DMS 273 (cell line): ENCODE results near the gene CTNND2.

Experiments
- DNase-seq: peaks from one replicate; lab custom pipeline; 2025; ENCODE audit not compliant: unreplicated experiment; lab: John Stamatoyannopoulos, UW

CTNND2 gene, protein sequence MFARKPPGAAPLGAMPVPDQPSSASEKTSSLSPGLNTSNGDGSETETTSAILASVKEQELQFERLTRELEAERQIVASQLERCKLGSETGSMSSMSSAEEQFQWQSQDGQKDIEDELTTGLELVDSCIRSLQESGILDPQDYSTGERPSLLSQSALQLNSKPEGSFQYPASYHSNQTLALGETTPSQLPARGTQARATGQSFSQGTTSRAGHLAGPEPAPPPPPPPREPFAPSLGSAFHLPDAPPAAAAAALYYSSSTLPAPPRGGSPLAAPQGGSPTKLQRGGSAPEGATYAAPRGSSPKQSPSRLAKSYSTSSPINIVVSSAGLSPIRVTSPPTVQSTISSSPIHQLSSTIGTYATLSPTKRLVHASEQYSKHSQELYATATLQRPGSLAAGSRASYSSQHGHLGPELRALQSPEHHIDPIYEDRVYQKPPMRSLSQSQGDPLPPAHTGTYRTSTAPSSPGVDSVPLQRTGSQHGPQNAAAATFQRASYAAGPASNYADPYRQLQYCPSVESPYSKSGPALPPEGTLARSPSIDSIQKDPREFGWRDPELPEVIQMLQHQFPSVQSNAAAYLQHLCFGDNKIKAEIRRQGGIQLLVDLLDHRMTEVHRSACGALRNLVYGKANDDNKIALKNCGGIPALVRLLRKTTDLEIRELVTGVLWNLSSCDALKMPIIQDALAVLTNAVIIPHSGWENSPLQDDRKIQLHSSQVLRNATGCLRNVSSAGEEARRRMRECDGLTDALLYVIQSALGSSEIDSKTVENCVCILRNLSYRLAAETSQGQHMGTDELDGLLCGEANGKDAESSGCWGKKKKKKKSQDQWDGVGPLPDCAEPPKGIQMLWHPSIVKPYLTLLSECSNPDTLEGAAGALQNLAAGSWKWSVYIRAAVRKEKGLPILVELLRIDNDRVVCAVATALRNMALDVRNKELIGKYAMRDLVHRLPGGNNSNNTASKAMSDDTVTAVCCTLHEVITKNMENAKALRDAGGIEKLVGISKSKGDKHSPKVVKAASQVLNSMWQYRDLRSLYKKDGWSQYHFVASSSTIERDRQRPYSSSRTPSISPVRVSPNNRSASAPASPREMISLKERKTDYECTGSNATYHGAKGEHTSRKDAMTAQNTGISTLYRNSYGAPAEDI (N-terminal part only)

DNA sequence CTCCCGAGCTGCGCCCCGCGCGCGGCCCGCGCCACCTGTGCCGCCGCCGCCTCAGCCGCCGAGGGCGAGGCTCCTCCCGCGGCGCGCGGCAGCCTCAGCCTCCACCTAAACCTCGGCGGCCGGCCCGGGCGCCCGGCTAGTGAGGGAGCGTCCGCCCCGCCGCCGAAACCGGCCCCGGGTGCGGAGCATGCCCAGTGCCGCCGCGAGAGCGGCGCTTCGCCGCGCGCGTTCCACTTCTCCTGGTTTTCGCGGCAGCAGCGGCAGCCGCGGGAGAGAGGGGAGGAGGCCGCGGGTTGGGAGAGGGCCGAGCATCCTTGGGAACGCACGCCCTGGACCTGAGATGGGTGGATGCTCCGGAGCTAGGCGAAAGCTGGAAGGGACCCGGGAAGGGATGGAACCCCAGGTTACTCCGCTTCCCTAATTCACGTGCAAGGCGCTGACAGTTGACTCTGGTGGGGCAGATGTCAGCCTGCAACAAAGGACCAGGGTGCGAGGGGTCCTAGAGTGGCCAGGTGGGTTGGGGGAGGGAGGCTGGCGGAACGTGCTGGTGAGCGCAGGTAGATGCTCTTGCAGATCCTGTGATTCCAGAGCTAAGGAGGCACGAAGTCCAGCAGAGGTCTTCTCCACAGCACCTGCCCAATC, at the start of gene CTNND2:
TSS of gene CTNND2 (minus strand) at position 182 of the 642 bp plus-strand sequence. CDS start 593 bp downstream, outside the sequence.
- DNase-seq, result peak; percentile 89

DNA sequence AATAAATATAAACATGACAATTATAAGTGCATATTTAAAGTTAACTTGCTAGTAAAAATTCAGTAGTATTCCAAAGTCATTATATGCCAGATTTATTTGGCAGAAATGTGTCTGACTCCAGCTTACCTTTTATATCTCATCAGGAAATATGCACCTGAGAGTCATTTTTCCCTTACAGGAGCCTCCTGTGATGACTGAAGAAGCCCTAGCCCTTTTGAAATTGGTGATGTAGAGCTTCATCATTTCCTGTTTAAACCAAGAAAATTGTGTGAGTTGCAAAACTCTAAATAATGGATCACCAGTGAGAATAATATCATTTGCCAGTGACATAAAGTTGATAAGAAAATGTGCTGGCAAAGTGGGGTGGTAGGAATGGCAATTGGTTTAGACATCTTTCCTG, 42.1 kb upstream of the CTNND2 start:
- DNase-seq, result no peak

DNA sequence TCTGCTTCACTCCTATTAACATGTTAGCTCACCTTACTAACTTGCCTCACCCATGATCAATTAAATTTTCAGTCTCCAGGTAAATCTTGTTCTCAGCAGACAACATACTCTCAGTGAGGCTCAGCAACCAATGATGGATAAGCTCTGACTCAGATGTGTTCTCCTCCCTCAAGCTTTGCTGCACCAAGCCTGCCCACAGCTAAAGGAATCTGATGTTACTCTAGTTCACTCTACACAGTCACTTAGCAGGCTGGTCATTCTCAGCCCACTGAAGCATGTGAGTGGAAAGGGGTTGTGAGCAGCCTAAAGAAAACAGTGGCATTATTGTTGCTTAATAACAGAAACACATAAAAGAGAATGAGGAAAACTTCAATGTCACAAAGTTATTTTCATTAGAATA, 37.3 kb upstream of the CTNND2 start:
- no peak for DNase-seq

DNA sequence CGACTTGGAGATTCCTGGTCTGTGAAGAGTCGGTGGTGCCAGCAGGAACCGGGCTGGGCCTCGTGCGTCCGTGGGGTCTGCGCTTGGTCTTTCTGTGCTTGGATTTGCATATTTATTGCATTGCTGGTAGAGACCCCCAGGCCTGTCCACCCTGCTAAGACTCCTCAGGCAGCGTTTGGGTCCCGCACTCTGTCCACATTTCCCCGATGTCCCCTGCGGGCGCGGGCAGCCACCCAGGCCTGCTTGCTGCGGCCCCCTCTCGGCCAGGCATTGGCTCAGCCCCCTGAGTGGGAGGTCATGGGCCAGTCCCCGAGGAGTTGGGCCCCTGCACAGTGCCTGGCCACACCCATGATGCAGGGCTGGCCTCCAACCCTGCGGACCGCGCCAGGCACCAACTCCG, 27.4 kb upstream of the CTNND2 start:
- DNase-seq, result no peak

DNA sequence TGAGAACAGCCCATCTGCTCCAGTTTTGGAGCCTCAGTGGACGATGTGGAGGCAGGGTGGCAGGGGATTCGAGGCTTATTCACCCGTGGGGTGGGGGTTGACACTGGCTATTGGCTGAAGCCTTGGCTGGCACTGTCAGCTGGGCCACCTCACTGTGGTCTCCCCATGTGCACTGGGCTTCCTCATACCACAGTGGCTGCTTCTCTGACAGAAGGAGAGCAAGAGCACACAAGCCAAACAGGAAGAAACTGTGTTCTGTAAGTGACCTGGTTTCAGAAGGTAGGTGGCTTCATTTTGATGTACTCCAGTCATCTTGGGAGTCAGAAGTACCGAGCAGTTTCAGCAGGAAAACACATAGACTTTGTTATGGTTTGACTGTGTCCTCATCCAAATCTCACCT, 24.7 kb upstream of the CTNND2 start:
- no peak for DNase-seq

DNA sequence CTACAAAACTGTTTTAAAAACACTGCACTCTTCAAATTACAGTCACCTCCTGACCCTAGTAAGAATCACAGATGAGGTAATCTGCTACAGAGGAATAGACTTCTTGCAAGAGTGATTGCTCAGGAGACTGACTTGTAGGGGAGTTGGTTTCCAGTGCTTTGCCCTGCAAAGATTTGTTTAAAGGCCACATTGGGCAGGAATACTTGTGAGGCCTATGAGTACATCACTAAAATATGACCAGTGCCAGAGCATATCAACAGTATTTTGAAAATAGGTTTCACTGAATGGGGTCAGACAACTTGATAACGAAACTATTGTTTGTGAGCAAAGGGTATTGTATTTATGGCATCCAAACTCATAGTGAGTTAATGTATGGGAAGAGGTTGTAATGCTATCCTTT, 21.5 kb upstream of the CTNND2 start:
- DNase-seq, result no peak

DNA sequence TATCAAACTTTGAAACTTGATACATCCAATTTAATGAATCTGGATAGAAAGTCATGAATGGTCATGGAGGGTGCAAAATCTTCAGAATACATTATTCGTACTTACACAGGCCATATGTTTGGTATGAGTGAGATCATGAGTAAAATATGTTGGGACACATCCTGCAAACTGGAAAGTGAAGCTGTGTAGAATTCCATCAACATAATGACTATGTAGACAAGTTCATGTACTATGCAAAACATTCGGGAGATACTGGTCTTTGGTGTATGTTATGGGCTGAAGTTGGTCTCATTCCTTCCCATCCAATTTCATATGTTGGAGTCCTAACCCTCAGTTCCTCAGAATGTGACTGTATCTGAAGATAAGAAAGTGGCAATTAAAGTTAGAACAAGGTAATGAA, 18.1 kb upstream of the CTNND2 start:
- DNase-seq, result no peak

DNA sequence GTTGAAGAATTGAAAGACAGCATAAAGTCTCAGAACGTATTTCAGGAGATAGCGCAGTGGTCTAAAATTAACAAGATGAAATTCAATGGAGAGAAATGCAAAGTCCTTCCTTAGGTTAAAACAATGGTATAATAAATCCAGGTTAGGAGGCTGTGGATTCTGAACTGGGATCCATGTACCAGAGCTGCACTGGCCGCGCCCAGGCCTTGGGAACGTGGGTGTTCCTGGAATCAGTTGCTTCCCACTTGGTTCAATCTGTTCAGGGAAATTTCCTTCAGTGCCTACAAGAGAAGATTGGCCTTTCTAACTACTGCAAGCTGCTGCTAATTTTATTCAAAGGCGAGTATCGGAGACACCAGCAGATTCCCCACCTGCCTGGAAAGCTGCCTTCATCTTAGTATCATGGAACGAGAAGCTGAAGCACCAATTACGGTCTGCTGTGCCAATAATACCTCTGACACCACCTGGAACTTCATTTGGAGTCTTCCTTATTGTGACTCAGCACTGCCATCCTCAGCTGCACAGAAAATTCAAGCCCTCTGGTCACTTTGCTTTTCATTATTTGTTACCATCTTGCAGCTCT, 14.3 kb upstream of the CTNND2 start:
- DNase-seq, result no peak

DNA sequence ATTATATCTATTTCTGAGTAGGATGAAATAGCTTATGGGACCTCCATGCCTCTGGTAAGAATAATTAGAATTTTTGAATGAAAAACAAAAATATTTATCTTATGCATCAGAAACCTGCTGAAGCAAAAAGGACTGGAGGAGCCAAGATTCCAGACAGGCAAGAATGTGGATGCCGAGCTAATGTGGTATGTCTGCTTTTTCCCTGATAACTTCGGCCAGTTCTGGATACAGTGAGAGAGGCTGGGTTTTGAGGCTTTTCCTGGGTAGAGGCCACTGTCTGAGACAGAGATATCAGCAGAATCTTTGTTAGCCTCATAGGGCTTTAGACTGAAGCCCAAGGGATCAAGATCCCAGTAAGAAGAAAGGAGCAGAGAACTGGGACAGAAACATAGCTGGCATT, 5.2 kb upstream of the CTNND2 start:
- no peak for DNase-seq

DNA sequence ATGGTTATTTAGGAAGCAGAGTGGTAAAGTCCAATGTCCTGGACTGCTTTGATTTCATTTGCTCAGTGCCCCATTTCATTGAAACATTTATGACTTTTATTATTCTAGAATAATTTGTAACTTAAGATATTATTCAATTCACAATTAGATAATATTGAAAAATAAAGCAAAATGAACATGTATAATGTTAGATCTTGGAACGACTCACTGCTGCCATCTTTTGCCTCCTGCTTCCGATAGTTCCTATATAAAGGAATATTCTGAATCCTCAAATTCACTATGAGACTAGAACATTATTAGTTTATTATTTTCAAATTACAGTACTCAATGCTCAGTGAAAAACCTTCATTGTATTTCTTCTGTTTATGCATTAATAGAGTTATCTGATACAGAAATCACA, 2.3 kb upstream of the CTNND2 start:
- no peak for DNase-seq

DNA sequence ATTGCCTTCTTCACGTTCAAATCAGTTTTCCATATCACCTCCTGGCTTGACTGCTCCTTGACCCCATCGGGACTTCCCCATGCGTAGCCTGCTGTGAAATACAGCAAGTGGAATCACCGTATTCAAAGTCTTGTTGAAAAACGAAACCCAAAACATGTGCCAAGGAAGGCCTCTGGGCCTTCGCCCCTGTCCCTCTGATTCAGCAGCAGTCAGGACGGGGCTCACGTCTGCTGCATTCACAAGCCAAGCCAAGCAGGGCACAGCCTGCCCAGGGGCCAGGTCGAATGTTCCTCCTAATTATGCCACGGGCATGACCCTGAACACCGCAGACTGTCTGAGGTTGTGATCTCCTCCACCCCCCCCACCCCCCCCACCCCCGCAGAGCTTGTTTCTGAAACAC, 960 bp upstream of the CTNND2 start:
- DNase-seq, result no peak

DNA sequence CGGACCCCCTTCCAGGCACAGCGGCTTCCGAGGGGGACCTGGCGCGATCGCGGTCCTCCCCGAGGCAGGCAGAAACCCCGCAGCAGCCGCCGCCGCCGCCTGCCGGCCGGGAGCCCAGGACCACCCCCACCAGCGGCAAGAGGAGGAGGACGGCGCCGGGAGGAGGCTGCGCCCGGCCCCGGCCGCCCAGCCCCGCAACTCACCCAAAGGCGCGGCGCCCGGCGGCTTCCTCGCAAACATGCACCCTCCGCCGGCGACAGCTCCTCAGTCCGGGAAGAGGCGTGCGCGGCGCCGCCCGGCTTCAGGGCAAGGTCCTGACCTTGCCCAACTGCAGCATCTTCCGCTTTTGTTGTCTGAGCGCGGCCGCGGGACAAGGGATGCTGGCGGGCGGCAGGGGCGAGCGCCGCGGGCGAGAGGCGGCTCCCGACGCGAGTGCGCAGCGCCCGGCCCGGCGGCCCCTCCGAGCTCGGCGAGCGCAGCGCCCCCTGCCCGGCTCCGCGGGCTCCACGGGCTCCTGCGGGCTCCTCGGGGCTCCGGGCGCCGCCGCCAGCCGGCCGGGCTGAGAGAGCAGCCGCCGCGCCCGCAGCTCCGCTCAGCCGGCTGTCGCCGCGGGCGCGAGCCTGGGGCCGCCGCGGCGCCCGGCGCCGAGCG, 507 bp downstream of the CTNND2 start:
- DNase-seq, result peak; percentile 89

DNA sequence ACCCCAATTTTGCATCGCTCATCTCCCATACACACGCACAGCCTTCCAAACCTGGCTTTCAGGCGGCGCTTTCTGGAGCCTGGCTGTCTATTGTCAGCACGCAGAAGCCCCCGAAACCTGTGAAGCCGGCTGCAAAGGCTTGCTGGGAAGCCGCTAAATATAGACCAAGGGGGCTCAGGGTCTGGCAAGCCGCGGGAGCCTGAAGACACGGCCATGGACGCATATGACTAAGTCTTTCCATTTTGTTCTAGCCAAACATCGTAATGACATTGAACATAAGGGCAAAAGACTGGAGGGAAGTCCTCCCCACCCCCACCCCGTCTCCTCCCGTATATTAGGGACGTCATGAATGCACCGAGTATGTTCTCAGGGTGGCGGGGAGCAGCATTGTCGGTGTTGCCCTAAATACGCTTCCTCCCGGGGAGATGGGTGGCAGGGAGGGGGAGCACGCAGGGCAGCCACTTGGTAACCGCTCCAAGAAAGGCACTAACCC, 1.1 kb downstream of the CTNND2 start:
- DNase-seq, result peak; percentile 48

DNA sequence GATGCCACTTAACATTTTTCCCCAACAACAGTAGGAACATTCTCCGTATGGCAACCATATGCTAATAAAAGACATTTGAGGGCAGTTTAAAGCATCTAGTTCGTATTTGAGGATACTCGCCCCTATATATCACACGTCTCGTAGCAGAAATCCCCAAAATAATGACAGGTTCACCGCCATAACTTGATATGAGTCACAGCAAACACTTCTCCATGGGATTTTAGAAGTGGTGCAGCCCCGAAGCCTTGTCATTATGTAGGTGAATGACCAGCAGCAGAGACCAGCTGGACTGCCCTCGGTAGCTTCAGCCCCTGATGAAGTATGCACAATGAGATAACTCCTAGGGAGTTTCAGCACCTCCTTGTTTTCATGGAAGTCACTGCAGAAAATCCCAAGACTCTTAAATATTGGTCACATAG, 2.0 kb downstream of the CTNND2 start:
- no peak for DNase-seq

DNA sequence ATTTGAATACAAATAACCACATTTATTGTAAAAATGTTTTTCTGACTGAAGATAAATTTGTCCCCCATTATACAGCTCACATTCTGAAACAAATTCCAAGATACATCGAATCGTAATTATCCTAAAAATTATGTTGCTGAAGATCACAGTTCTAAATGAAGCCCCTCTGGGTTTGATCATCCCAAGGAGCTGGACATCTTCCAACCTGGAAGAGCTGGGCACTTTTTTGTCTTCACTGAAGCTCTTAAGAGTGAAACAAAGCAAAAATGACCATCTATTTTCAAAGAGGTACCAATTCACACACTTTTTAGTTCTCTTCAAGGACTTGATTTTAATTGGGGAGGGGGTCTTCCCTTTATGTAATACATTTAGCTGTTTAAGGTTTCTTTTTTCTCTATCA, 5.5 kb downstream of the CTNND2 start:
- no peak for DNase-seq

DNA sequence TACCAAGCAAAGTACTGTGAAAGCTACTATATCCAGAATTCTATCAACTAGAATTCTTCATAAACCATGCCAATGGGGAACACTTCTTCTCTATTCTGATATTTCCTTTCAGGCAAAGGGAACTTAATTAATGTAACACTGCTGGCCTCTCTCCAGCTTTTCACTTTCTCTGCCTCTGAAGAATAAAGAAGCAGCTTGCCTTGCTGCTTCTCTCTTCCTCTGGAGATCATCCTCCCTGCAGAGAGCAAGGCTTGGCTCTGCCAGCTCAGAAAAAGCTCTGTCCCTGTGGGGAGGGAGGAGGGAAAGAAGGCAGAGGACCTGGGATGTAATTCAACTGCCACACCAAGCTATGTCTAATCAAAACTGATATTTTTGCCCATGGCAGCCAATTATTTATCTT, 6.5 kb downstream of the CTNND2 start:
- DNase-seq, result peak; percentile 7

DNA sequence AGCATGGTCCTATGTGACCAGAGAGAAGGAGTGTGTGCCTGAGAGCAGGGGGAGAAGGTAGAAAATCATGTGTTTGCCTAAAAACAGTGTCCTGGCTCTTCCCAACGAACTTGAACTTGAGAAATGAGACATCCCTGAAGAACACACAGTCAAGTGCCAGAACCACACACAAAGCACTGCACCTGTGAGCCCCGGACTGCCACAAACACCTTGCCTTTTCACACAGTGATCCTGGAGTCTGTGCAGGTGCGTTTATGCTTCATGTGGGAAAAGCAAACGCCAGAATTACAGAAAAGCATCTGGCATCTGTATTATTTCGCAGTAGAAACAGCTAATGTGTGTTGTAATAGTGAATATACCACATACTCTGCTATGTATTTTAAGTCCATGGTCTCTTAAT, 9.3 kb downstream of the CTNND2 start:
- DNase-seq, result no peak

DNA sequence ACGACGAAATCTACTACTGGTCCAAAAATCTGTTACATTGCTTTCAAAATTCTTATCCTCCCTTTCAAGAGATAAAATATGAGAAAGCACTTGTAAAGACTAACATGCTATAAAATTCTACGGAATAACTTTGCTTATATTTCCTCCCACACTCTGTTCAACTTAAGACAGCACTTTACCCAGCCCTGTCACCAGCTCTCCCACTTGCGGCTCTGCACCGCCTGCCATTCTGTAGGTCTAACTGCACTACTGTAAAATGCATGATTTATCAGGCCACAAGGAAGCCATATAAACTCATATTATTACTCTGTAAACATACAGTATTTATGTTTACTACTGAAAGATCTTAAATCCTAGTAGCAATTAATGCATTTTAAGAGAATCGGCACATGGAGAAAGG, 11.4 kb downstream of the CTNND2 start:
- no peak for DNase-seq

DNA sequence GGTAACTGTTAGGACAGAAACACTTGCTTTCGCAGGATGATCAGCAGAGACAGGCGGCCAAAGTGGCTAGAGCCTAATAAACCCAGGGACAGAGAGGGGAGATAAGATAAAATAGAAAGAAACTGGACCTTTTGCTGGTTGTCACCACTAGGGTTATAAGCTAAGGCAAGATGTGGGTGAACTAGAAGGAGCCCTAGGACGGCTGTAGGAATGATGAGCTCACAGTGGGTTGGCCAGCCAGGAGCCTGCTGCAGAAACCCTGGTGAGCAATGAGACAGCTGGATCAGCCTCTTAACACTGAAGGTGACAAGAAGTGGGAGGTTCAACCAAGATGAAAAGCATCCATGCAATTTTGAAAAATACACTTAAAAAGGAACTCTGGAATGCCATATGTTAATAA, 13.5 kb downstream of the CTNND2 start:
- DNase-seq, result no peak

DNA sequence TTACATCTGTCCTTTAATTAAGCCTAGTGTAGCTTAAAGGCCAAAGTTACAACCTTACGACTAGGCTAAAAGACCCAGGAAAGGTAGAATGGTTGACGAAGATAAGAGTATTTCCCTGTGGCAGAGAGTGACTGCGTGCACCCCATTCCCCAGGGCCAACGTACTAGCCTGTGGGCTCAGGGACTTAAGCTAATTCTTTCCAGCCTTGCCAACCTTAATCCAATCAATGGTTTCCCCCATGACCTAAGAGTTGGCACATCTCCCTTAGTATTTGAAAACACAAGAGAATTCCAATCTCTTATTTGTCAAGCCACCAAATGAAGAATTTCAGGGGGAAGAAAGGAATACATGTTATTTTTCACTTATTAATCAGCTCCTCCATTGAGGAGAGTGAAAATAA, 16.0 kb downstream of the CTNND2 start:
- DNase-seq, result no peak
